Measurements from ENCODE around the gene ACAP3. TPM values are rescaled to one million over a fixed set of nuclear protein-coding genes. Genes with fewer than 3 reads are reported as not detected.

The ACAP3 gene
- total RNA-seq, 4 donors from 2014 or later = 78.1 to 156 (median 110) TPM

DNA sequence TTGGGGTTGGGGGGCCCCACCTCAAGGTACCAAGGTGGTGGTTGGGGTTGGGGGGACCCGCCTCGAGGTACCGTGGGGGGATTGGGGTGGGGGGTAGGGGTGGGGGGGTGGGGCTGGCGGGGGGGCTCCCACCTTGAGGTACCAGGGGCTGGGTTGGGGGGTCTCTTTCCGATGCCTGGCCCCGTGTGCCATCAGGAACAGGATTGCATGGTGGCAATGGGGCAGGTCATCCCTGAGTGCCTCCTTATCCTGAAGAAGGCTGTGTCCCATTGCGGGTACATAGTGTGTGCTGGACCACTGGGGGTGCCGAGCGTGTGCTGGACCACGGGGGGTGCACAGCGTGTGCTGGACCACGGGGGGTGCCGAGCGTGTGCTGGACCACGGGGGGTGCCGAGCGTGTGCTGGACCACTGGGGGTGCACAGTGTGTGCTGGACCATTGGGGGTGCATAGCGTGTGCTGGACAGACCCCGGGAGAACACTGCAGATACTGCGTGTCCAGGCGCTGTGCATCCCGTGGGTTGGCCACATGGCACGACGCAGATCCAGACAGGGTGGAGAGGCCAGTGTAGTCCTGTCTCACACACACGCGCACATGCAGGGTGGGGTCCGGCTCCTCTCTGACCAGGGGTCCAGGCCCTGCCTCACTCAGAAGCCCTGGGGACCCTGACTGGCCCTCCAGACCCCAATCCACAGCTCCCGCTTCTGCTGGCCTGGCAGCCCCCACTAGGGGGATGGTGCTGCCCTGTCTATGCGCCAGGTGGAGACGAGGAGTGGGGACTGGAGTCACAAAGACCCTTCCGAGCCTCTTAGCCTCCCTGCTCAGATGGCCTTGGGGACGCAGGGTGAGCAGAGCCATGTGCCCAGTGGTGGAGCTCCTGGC is 23.3 kb downstream of the ACAP3 start:
- H3K27ac ChIP-seq = no peak overlapping the region
- H3K4me3 ChIP-seq = no peak overlapping the region
- peaks cover 0 to 38% (median 2%) of the 10 kb centered on the region in 4 donors for H3K4me1 ChIP-seq
- no peaks in the 10 kb centered on the region for H3K27me3 ChIP-seq
- TF ChIP-seq POLR2A (IDR thresholded peaks at IDR 0.05) = no peak
- TF ChIP-seq, protein P1, sequence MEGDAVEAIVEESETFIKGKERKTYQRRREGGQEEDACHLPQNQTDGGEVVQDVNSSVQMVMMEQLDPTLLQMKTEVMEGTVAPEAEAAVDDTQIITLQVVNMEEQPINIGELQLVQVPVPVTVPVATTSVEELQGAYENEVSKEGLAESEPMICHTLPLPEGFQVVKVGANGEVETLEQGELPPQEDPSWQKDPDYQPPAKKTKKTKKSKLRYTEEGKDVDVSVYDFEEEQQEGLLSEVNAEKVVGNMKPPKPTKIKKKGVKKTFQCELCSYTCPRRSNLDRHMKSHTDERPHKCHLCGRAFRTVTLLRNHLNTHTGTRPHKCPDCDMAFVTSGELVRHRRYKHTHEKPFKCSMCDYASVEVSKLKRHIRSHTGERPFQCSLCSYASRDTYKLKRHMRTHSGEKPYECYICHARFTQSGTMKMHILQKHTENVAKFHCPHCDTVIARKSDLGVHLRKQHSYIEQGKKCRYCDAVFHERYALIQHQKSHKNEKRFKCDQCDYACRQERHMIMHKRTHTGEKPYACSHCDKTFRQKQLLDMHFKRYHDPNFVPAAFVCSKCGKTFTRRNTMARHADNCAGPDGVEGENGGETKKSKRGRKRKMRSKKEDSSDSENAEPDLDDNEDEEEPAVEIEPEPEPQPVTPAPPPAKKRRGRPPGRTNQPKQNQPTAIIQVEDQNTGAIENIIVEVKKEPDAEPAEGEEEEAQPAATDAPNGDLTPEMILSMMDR (IDR thresholded peaks at IDR 0.05) = no peak
- no peak for DNase-seq
- H3K9me3 ChIP-seq = no peaks in the 10 kb centered on the region
- no peaks in the 10 kb centered on the region for H3K36me3 ChIP-seq

DNA sequence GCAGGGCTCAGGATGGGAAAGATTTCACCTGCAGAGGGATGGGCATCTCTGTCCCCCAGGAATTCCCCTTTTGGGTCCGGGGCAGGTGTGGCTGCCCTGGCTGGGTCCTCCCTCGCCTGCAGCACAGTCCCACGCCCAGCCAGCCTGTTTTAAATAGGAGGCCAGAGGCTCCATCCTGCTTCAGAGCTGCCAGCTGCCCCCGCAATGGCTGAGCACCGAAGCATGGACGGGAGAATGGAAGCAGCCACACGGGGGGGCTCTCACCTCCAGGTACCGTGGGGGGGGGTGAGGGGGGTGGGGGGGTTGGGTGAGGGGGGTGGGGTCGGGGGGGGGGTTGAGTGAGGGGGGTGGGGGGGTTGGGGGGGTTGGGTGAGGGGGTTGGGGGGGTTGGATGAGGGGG is 23.9 kb downstream of the ACAP3 start:
- H3K27me3 ChIP-seq = no peaks in the 10 kb centered on the region
- H3K27ac ChIP-seq = no peak overlapping the region
- no peaks in the 10 kb centered on the region for H3K36me3 ChIP-seq
- H3K9me3 ChIP-seq = no peaks in the 10 kb centered on the region
- TF ChIP-seq POLR2A (IDR thresholded peaks at IDR 0.05) = no peak
- TF ChIP-seq, protein P1 (IDR thresholded peaks at IDR 0.05) = no peak
- H3K4me3 ChIP-seq = no peak overlapping the region
- peaks cover 0 to 39% (median 2%) of the 10 kb centered on the region in 4 donors for H3K4me1 ChIP-seq
- no peak for DNase-seq

DNA sequence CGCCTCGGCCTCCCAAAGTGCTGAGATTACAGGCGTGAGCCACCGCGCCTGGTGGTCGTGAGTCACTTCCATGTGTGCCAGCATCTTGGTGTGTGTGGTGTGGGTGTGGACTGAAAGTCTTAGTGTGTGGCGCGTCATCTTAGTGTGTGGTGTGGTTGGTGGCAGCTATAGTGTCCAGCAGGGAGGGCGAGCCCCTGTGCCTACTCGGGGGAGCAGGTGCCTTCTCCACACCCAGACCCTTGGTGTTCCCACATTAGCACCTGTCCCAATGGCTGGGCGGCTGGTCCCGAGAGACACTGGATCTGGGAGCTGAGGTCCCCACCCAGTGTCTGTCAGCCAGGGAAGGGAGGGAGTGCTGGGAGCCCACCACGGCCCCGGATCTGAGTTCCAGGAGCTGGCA is 24.7 kb downstream of the ACAP3 start:
- Histone ChIP-seq H3K9me3 (no peaks in the 10 kb centered on the region), H3K4me3 (no peak overlapping the region), H3K27me3 (no peaks in the 10 kb centered on the region), H3K36me3 (no peaks in the 10 kb centered on the region), H3K4me1 (peaks cover 0 to 48% (median 2%) of the 10 kb centered on the region in 4 donors), H3K27ac (no peak overlapping the region)
- TF ChIP-seq POLR2A (IDR thresholded peaks at IDR 0.05) = no peak
- TF ChIP-seq, protein P1 (IDR thresholded peaks at IDR 0.05) = no peak
- no peak for DNase-seq

DNA sequence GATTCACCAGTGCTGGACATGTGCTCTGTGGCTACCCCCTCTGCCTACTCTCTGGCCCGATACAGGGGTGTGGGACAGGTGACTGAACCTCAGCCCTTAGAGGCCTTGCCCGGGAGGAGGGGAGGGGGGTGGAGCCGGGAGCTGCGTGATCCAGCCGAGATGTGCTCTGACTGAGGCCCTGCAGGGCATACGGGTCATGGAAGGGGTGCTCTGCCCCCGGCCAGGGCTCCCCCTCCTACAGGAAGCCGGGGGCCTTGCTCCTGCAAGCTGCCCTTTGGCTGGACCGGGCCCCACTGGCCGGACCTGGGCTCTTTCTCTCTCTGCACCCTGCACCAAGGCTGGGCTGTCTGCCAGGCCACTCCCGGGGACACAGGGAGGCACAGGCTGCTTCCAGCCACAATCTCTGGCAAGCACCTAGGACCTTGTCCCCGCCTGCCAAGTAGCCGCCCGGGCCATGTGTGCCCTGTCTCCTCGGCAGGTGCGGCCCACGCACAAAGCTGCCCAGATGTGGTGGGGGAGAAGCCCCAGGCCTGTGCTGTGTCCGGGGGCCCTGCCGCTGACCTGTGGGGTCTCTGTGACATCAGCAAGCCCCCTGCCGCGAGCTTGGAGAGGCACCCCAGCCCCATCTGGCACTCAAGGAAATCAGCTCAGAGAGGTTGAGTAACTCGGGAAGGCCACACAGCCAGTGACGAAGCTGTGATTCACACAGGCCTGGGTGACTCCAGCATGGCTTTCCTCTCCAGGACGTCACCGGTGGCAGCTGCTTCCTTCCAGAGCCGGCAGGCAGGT is 26.0 kb downstream of the ACAP3 start:
- Histone ChIP-seq H3K9me3 (no peaks in the 10 kb centered on the region), H3K27ac (peak overlapping the region in 3 of 4 donors; percentile 78 to 96 (median 86)), H3K4me1 (peaks cover 0 to 48% (median 2%) of the 10 kb centered on the region in 4 donors), H3K4me3 (peak overlapping the region in 2 of 4 donors; percentile 12 to 14), H3K27me3 (no peaks in the 10 kb centered on the region), H3K36me3 (no peaks in the 10 kb centered on the region)
- peak in 2 of 3 donors; percentile 94 to 96 for DNase-seq
- peak in 1 of 2 donors; percentile 43 for TF ChIP-seq POLR2A (IDR thresholded peaks at IDR 0.05)
- TF ChIP-seq, protein P1 (IDR thresholded peaks at IDR 0.05) = peak in 2 of 6 experiments; percentile 3 to 15

DNA sequence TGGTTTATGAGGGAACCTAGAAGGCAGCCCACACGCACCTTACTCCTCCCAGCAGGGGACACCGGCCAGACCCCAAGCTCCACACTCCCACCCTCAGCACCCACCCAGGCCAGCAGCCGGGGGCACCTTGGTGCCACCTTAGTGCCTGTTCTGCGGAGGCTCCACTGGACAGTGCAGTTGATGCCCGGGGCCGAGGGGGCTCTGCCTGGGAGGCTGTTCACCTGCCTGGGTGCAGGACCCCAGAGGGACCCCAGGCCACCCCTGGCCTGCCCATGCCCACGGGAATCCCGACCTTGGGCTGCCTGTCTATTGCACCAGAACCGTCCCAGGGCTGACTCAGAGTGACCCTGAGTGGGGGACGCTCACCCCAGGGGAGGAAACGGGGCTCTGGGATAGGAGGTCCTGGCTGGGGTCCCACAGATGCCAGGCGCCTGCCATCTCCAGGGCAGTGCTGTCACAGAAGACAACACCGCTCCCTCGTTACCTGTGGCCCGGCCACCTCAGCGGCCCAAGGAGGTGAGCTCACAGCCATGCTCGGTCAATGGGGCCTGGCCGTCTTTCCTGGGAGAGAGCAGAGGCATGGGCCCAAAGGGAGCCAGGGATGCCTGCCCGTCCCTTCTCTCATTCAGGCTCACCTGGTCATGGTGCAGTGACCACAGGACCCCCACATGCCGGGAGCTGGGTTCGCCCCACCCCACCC is 26.8 kb downstream of the ACAP3 start:
- H3K9me3 ChIP-seq = no peaks in the 10 kb centered on the region
- H3K27ac ChIP-seq = peak overlapping the region in 3 of 4 donors; percentile 78 to 96 (median 86)
- TF ChIP-seq POLR2A (IDR thresholded peaks at IDR 0.05) = no peak
- TF ChIP-seq, protein P1 (IDR thresholded peaks at IDR 0.05) = no peak
- H3K36me3 ChIP-seq = no peaks in the 10 kb centered on the region
- DNase-seq = no peak
- H3K4me1 ChIP-seq = peaks cover 0 to 41% (median 2%) of the 10 kb centered on the region in 4 donors
- H3K27me3 ChIP-seq = no peaks in the 10 kb centered on the region
- H3K4me3 ChIP-seq = peak overlapping the region in 2 of 4 donors; percentile 10 to 13

Data from Peyer's patch (tissue), 4 donors.